GM23338 (cell line): ENCODE data around the gene IL1RAPL2. TPM values are rescaled to one million over a fixed set of nuclear protein-coding genes. Genes with fewer than 3 reads are reported as not detected.

Experiments
- ATAC-seq: fragments of 200-7000 bp; cut with Tn5 transposase; 3 replicates; pipeline ENCODE4 v1.9.1; 2020
- DNase-seq: peaks from one replicate; pipeline ENCODE4 v3.0.0-alpha.2; 2015; ENCODE audit warnings: low spot score
- H2AFZ ChIP-seq: fragments of 200-600 bp; sonication (generic); 2 replicates; pipeline ENCODE4 v1.8.0; 2016; ENCODE audit warnings: antibody characterized with exemption, mild to moderate bottlenecking, moderate library complexity
- H3F3A ChIP-seq: fragments of 200-600 bp; sonication (generic); replicated peaks from 2 replicates; pipeline ENCODE4 v1.8.0; 2017; ENCODE audit warnings: antibody characterized with exemption, mixed run types, low read depth
- H3K27ac ChIP-seq: fragments of 200-600 bp; sonication (generic); 2 replicates; pipeline ENCODE4 v1.6.1; 2016; ENCODE audit warnings: low read depth
- H3K27me3 ChIP-seq: fragments of 200-600 bp; sonication (generic); 2 replicates; pipeline ENCODE4 v1.8.0; 2016; ENCODE audit warnings: mild to moderate bottlenecking, mixed run types, moderate library complexity; ENCODE audit not compliant: insufficient read depth
- H3K36me3 ChIP-seq: fragments of 200-600 bp; sonication (generic); 2 replicates; pipeline ENCODE4 v1.8.0; 2016; ENCODE audit warnings: mild to moderate bottlenecking; ENCODE audit not compliant: insufficient read depth
- H3K4me1 ChIP-seq: fragments of 200-600 bp; sonication (generic); 2 replicates; pipeline ENCODE4 v1.8.0; 2016; ENCODE audit warnings: mild to moderate bottlenecking, moderate library complexity; ENCODE audit not compliant: insufficient read depth
- H3K4me2 ChIP-seq: fragments of 200-600 bp; sonication (generic); 2 replicates; pipeline ENCODE4 v1.7.1; 2017; ENCODE audit warnings: mixed run types
- H3K4me3 ChIP-seq: fragments of 200-600 bp; sonication (generic); 2 replicates; pipeline ENCODE4 v1.6.1; 2016; ENCODE audit warnings: mixed run types
- H3K79me2 ChIP-seq: fragments of 200-600 bp; sonication (generic); replicated peaks from 2 replicates; pipeline ENCODE4 v1.8.0; 2017; ENCODE audit warnings: mild to moderate bottlenecking; ENCODE audit not compliant: insufficient read depth
- H3K9me2 ChIP-seq: fragments of 200-600 bp; sonication (generic); 2 replicates; pipeline ENCODE4 v1.8.0; 2017; ENCODE audit not compliant: insufficient read depth
- H4K20me1 ChIP-seq: fragments of 200-600 bp; sonication (generic); replicated peaks from 2 replicates; pipeline ENCODE4 v1.8.0; 2017; ENCODE audit warnings: mild to moderate bottlenecking; ENCODE audit not compliant: insufficient read depth
- H3K27ac Mint-ChIP-seq: 2 replicates; pipeline ENCODE4 v1.8.0; 2020; ENCODE audit warnings: inconsistent platforms, mild to moderate bottlenecking, moderate library complexity, mixed read lengths
- H3K27me3 Mint-ChIP-seq: 3 replicates; pipeline ENCODE4 v1.8.0; 2022; ENCODE audit warnings: low read depth, mild to moderate bottlenecking, moderate library complexity, mixed read lengths, inconsistent platforms; ENCODE audit not compliant: insufficient read depth, poor library complexity
- H3K36me3 Mint-ChIP-seq: 3 replicates; pipeline ENCODE4 v1.8.0; 2021; ENCODE audit warnings: low read depth, mild to moderate bottlenecking, inconsistent platforms, moderate library complexity, mixed read lengths
- H3K4me1 Mint-ChIP-seq: 3 replicates; pipeline ENCODE4 v1.8.0; 2020; ENCODE audit warnings: mild to moderate bottlenecking, inconsistent platforms, mixed read lengths
- H3K4me3 Mint-ChIP-seq: 3 replicates; pipeline ENCODE4 v1.8.0; 2021; ENCODE audit warnings: moderate library complexity, mild to moderate bottlenecking, inconsistent platforms, mixed read lengths
- H3K9me3 Mint-ChIP-seq: 3 replicates; pipeline ENCODE4 v1.8.0; 2020; ENCODE audit warnings: moderate library complexity, mild to moderate bottlenecking, inconsistent platforms, mixed read lengths
- CREB1 ChIP-seq: fragments of 250-450 bp; sonication (Bioruptor Pico); IDR thresholded peaks from 2 replicates; pipeline ENCODE4 v1.5.0; 2020; ENCODE audit warnings: low read depth, mild to moderate bottlenecking, moderate library complexity
- EZH2 ChIP-seq: fragments of 200-600 bp; sonication (generic); IDR thresholded peaks from one replicate; pipeline ENCODE4 v1.8.0; 2017; ENCODE audit warnings: antibody characterized with exemption, mild to moderate bottlenecking, low read depth; ENCODE audit not compliant: unreplicated experiment
- EZH2phosphoT487 ChIP-seq: fragments of 200-600 bp; sonication (generic); IDR thresholded peaks from one replicate; pipeline ENCODE4 v1.8.1; 2018; ENCODE audit warnings: antibody characterized with exemption; ENCODE audit not compliant: unreplicated experiment
- JUNB ChIP-seq: IDR thresholded peaks from one replicate; pipeline ENCODE4 v1.6.1; 2016; ENCODE audit warnings: antibody characterized with exemption; ENCODE audit not compliant: unreplicated experiment
- NANOG ChIP-seq: IDR thresholded peaks from 2 replicates; pipeline ENCODE4 v1.6.1; 2016; ENCODE audit warnings: antibody characterized with exemption, borderline replicate concordance
- POLR2AphosphoS5 ChIP-seq: IDR thresholded peaks from 2 replicates; pipeline ENCODE4 v1.6.1; 2016; ENCODE audit warnings: antibody characterized with exemption, low read depth
- STAT1 ChIP-seq: IDR thresholded peaks from one replicate; pipeline ENCODE4 v1.6.1; 2016; ENCODE audit warnings: antibody characterized with exemption; ENCODE audit not compliant: unreplicated experiment
- ZNF114 ChIP-seq: fragments of 250-450 bp; sonication (Bioruptor Pico); IDR thresholded peaks from 2 replicates; pipeline ENCODE4 v1.5.0; 2020; ENCODE audit warnings: mild to moderate bottlenecking, moderate library complexity
- ZNF331 ChIP-seq: fragments of 250-450 bp; sonication (Bioruptor Pico); IDR thresholded peaks from 2 replicates; pipeline ENCODE4 v1.5.0; 2020; ENCODE audit warnings: low read depth, mild to moderate bottlenecking, moderate library complexity
- ZNF462 ChIP-seq: fragments of 250-450 bp; sonication (Bioruptor Pico); IDR thresholded peaks from 2 replicates; pipeline ENCODE4 v1.5.0; 2020; ENCODE audit warnings: mild to moderate bottlenecking, moderate library complexity
- polyA plus RNA-seq: library from polyadenylated mRNA; unstranded; fragments of >200 nt; fragmentation: Nextera tagmentation; extraction: Ambion mirVana; gene quantifications from 2 replicates; pipeline ENCODE4 v1.2.1, GENCODE V29; 2016
- total RNA-seq: library from RNA; depleted of rRNA; stranded (reverse); fragments of >200 nt; shearing (Covaris generic); gene quantifications from 2 replicates; pipeline ENCODE4 v1.2.3, GENCODE V29; 2014
- TF ChIP-seq, protein P1 (sequence below): IDR thresholded peaks from one replicate; pipeline ENCODE4 v1.6.1; 2018; ENCODE audit warnings: antibody characterized with exemption; ENCODE audit not compliant: unreplicated experiment

The IL1RAPL2 gene
- total and polyA plus RNA-seq, 2 experiments from 2014 or later: 0.80 to 0.94 TPM

DNA sequence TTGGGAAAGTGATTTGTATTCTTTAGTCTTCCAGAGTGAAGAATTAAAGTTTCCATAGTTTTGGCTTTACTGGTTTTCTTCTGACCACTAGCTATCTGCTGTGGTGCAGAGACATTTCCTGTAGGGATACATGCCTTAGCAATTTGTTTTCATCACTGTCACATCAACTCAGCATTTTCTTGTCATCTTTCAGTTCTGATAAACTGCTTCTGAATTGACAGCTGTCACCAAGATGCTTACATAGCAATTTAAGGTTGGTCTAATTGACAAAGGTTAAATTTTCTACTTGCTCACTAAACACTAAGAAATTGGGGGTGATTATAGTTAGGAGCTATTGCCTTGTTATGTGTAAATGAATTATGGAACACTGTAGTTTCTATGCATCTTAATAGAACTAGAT lies 422.0 kb downstream of the IL1RAPL2 start:
- Histone ChIP-seq H3K27ac (no peak overlapping the region), H3K27me3 (no peaks in the 10 kb centered on the region), H4K20me1 (no peaks in the 10 kb centered on the region), H3K79me2 (no peaks in the 10 kb centered on the region), H3F3A (no peaks in the 10 kb centered on the region), H3K4me1 (no peaks in the 10 kb centered on the region), H3K4me2 (no peak overlapping the region), H2AFZ (no peak overlapping the region), H3K4me3 (no peak overlapping the region), H3K36me3 (no peaks in the 10 kb centered on the region), H3K9me2 (no peaks in the 10 kb centered on the region)
- no peak for DNase-seq
- no peak for ATAC-seq
- Mint-ChIP-seq H3K36me3 (no peaks in the 10 kb centered on the region), H3K27me3 (no peaks in the 10 kb centered on the region), H3K9me3 (no peaks in the 10 kb centered on the region), H3K4me1 (no peaks in the 10 kb centered on the region), H3K27ac (no peak overlapping the region), H3K4me3 (no peak overlapping the region)
- TF ChIP-seq ZNF331 (CRISPR knock-in tag) (no peak), POLR2AphosphoS5 (no peak), CREB1 (CRISPR knock-in tag) (no peak)

- Histone ChIP-seq H3K36me3 (no peaks in the 10 kb centered on the region), H2AFZ (no peak overlapping the region), H3K79me2 (no peaks in the 10 kb centered on the region), H4K20me1 (no peaks in the 10 kb centered on the region), H3K9me2 (no peaks in the 10 kb centered on the region), H3K4me1 (peaks cover 5% of the 10 kb centered on the region; the same call in 1 of the 2 replicates), H3K4me2 (0 out of 2 replicates have a peak overlapping the region, but pooled peaks have one; percentile 32), H3K27me3 (no peaks in the 10 kb centered on the region), H3K4me3 (no peak overlapping the region), H3F3A (no peaks in the 10 kb centered on the region), H3K27ac (no peak overlapping the region)
- no peak overlapping the region for H3K4me3 Mint-ChIP-seq
- no peaks in the 10 kb centered on the region; the same call in 2 of the 3 replicates for H3K4me1 Mint-ChIP-seq
- H3K36me3 Mint-ChIP-seq: no peaks in the 10 kb centered on the region
- no peaks in the 10 kb centered on the region for H3K9me3 Mint-ChIP-seq
- DNase-seq: no peak
- no peak for ATAC-seq
- peaks cover 2% of the 10 kb centered on the region for H3K27me3 Mint-ChIP-seq
- H3K27ac Mint-ChIP-seq: no peak overlapping the region
- TF ChIP-seq, protein P1, sequence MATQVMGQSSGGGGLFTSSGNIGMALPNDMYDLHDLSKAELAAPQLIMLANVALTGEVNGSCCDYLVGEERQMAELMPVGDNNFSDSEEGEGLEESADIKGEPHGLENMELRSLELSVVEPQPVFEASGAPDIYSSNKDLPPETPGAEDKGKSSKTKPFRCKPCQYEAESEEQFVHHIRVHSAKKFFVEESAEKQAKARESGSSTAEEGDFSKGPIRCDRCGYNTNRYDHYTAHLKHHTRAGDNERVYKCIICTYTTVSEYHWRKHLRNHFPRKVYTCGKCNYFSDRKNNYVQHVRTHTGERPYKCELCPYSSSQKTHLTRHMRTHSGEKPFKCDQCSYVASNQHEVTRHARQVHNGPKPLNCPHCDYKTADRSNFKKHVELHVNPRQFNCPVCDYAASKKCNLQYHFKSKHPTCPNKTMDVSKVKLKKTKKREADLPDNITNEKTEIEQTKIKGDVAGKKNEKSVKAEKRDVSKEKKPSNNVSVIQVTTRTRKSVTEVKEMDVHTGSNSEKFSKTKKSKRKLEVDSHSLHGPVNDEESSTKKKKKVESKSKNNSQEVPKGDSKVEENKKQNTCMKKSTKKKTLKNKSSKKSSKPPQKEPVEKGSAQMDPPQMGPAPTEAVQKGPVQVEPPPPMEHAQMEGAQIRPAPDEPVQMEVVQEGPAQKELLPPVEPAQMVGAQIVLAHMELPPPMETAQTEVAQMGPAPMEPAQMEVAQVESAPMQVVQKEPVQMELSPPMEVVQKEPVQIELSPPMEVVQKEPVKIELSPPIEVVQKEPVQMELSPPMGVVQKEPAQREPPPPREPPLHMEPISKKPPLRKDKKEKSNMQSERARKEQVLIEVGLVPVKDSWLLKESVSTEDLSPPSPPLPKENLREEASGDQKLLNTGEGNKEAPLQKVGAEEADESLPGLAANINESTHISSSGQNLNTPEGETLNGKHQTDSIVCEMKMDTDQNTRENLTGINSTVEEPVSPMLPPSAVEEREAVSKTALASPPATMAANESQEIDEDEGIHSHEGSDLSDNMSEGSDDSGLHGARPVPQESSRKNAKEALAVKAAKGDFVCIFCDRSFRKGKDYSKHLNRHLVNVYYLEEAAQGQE: no peak
- no peak for TF ChIP-seq ZNF462
- TF ChIP-seq ZNF331 (CRISPR knock-in tag): no peak
- TF ChIP-seq POLR2AphosphoS5: no peak
- no peak for TF ChIP-seq CREB1 (CRISPR knock-in tag)
- no peak for TF ChIP-seq EZH2
- no peak for TF ChIP-seq JUNB
- TF ChIP-seq EZH2phosphoT487: no peak
- no peak for TF ChIP-seq NANOG
- no peak for TF ChIP-seq STAT1
- no peak for TF ChIP-seq ZNF114 (CRISPR knock-in tag)
These were observed 429.5 kb downstream of the IL1RAPL2 start for GRCh38 chrX:104995546-104995945.
